Mammary epithelial cell (primary cell): Measurements from ENCODE around the gene FES.

ENCODE experiments used
- CTCF ChIP-seq, 2 donors: IDR thresholded peaks in 1 of 2; conservative IDR thresholded peaks in 1 of 2; 2 replicates each; pipeline ENCODE4 v1.5.1; 2011 to 2012; ENCODE audit warnings: inconsistent platforms in 2 of 2, low read length in 2 of 2, mild to moderate bottlenecking in 2 of 2, control low read depth in 1 of 2, low read depth in 1 of 2; ENCODE audit not compliant: insufficient read depth in 1 of 2; ENCODE audit errors: extremely low read depth in 1 of 2
- EZH2 ChIP-seq: IDR thresholded peaks from 2 replicates; pipeline ENCODE4 v1.6.1; 2012; ENCODE audit warnings: low read length, inconsistent platforms, borderline replicate concordance

GRCh38 chr15:90915808-90916440 lies 31.6 kb downstream of the FES start:
- TF ChIP-seq CTCF (conservative IDR thresholded peaks at IDR 0.05 in 1 of 2, IDR thresholded peaks at IDR 0.05 in 1 of 2; ENCODE audit: extremely low read depth in 1 of 2, insufficient read depth in 1 of 2, low read depth in 1 of 2, low read length in 2 of 2) (no peak), EZH2 (no peak)
